ENCODE measurements around the gene S1PR1. TPM values are rescaled to one million over a fixed set of nuclear protein-coding genes. Genes with fewer than 3 reads are reported as not detected.
"Not testable (repeated sequence)": the region's sequence is repeated elsewhere in the genome, so short reads cannot be mapped to it uniquely, and the experiment has no call there.

S1PR1 gene
- polyA plus RNA-seq, result 10.0 TPM
- long read RNA-seq, donor 1, partial matches to known transcripts, result 0 of 6 reads
- long read RNA-seq, donor 1, other reads (novel, unspliced or antisense), result 0 of 6 reads
- long read RNA-seq, donor 2, transcript S1PR1-201 (2 exons, 2,909 nt), result major isoform, 8 of 8 reads
- long read RNA-seq, donor 2, partial matches to known transcripts, result 0 of 8 reads
- long read RNA-seq, donor 2, other reads (novel, unspliced or antisense), result 0 of 8 reads
- long read RNA-seq, donor 3, result 0 reads
- long read RNA-seq, donor 4, partial matches to known transcripts, result 0 of 1 reads
- long read RNA-seq, donor 4, other reads (novel, unspliced or antisense), result 0 of 1 reads
- long read RNA-seq, donor 5, partial matches to known transcripts, result 0 of 2 reads
- long read RNA-seq, donor 5, other reads (novel, unspliced or antisense), result 0 of 2 reads
- long read RNA-seq, donor 6, partial matches to known transcripts, result 0 of 2 reads
- long read RNA-seq, donor 6, other reads (novel, unspliced or antisense), result 0 of 2 reads
- long read RNA-seq, donor 7, partial matches to known transcripts, result 0 of 4 reads
- long read RNA-seq, donor 7, other reads (novel, unspliced or antisense), result 0 of 4 reads
- long read RNA-seq, donor 8, transcript S1PR1-201 (2 exons, 2,909 nt), result major isoform, 9 of 20 reads
- long read RNA-seq, donor 8, partial matches to known transcripts, result 11 of 20 reads
- long read RNA-seq, donor 8, other reads (novel, unspliced or antisense), result 0 of 20 reads
- long read RNA-seq, donor 9, result 0 reads
- long read RNA-seq, donor 10, partial matches to known transcripts, result 0 of 5 reads
- long read RNA-seq, donor 10, other reads (novel, unspliced or antisense), result 0 of 5 reads
- long read RNA-seq, donor 11, transcript S1PR1-201 (2 exons, 2,909 nt), result major isoform, 9 of 11 reads
- long read RNA-seq, donor 11, partial matches to known transcripts, result 0 of 11 reads
- long read RNA-seq, donor 11, other reads (novel, unspliced or antisense), result 0 of 11 reads

DNA sequence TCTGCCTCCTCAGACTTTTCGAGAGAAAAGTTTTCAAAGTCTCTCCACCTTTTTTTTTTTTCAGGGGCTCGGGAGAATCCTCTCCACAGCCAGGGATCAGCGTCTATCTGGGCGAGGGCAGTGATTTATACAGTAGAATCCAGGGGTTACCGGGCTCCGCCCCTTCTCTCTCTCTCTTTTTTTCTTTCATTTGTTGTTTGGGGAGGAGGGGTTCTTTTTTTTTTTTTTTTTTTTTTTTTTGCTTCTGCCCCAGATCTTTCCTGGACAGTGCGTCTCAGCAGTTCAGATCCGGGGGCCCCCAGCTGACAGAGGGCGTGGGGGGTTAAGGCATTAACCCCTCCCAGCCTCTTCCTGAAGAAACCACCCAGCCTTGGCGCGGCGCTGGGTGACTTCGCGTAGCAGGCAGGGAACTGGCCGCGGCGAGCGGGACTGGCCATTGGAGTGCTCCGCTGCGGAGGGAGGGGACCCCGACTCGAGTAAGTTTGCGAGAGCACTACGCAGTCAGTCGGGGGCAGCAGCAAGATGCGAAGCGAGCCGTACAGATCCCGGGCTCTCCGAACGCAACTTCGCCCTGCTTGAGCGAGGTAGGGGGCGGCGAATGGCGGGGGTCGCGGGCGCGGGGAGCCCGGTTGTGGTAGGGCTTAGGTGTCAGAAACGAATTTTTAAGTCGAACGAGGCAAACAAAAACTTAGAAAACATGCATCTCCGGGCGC is at the start of gene S1PR1:
S1PR1 (plus strand) TSS at position 504 of the 713 bp plus-strand sequence. CDS start 1,966 bp downstream, outside the sequence.
- Histone ChIP-seq H3K27ac (ENCODE audit: low read length) (peak within 1 kb of the TSS; percentile 50), H3K4me1 (ENCODE audit: control insufficient read depth, insufficient read depth, low read length) (peaks cover 15% of the 10 kb centered on the region), H3K27me3 (ENCODE audit: control insufficient read depth, insufficient read depth, low read length) (peaks cover 32% of the 10 kb centered on the region), H3K36me3 (ENCODE audit: control insufficient read depth, insufficient read depth, low read length) (peaks cover 11% of the 10 kb centered on the region), H3K4me3 (ENCODE audit: low read length) (peak within 1 kb of the TSS; percentile 67), H3K9me3 (ENCODE audit: control insufficient read depth, low read depth, low read length) (peaks cover 3% of the 10 kb centered on the region)
- DNase-seq, result peak; percentile 35 to 64
- WGBS (ENCODE audit: insufficient coverage, low lambda C conversion rate), result no CpG with 5 or more reads among the region's 46 CpGs

DNA sequence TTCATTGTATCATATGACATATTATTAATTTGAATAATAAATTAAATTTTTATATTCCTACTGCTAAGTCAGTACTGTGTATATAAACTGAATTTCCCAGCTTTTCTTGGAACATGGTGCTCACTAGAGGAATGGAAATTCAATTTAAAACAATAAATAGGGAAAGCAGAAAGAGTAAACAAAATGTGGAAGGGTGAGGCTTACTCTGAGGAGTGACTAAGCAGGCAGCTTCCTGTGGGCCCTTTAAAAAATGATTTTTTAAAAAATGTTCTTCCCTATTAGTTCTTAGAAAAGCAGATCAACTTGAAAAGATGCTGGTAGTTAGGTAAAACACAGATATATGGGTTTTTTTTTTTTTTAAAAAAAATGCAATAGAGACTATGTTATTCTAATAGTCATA is 49.5 kb upstream of the S1PR1 start:
- Histone ChIP-seq H3K4me3 (ENCODE audit: low read length) (no peak overlapping the region), H3K4me1 (ENCODE audit: control insufficient read depth, insufficient read depth, low read length) (no peaks in the 10 kb centered on the region), H3K27me3 (ENCODE audit: control insufficient read depth, insufficient read depth, low read length) (no peaks in the 10 kb centered on the region), H3K9me3 (ENCODE audit: control insufficient read depth, low read depth, low read length) (no peaks in the 10 kb centered on the region), H3K36me3 (ENCODE audit: control insufficient read depth, insufficient read depth, low read length) (no peaks in the 10 kb centered on the region), H3K27ac (ENCODE audit: low read length) (no peak overlapping the region)
- DNase-seq, result no peak

DNA sequence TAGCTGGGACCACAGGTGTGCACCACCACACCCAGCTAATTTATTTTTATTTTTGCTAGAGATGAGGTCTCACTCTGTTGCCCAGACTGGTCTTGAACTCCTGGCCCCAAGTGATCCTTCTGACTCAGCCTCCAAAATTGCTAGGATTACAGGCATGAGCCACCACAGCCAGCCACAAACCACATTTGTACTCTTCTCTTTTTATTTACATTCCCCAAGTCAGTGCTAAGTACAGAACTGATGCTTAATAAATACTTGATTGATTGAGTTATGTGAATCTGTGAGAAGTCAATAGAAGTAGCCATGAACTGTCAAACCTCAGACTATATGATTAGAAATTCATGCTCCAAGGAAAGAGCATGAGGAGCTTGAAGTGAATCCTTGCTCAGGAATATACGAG is 48.5 kb upstream of the S1PR1 start:
- Histone ChIP-seq H3K9me3 (ENCODE audit: control insufficient read depth, low read depth, low read length) (no peaks in the 10 kb centered on the region), H3K4me1 (ENCODE audit: control insufficient read depth, insufficient read depth, low read length) (no peaks in the 10 kb centered on the region), H3K27me3 (ENCODE audit: control insufficient read depth, insufficient read depth, low read length) (no peaks in the 10 kb centered on the region), H3K36me3 (ENCODE audit: control insufficient read depth, insufficient read depth, low read length) (no peaks in the 10 kb centered on the region), H3K27ac (ENCODE audit: low read length) (no peak overlapping the region), H3K4me3 (ENCODE audit: low read length) (no peak overlapping the region)
- no peak for DNase-seq
- no CpG with 5 or more reads among the region's 1 CpG for WGBS (ENCODE audit: insufficient coverage, low lambda C conversion rate)

DNA sequence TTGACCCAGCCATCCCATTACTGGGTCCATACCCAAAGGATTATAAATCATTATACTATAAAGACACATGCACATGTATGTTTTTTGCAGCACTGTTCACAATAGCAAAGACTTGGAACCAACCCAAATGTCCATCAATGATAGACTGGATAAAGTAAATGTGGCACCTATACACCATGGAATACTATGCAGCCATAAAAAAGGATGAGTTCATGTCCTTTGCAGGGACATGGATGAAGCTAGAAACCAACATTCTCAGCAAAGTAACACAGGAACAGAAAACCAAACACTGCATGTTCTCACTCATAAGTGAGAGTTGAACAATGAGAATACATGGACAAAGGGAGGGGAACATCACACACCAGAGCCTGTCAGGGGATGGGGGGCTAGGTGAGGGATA is 47.9 kb upstream of the S1PR1 start:
- H3K4me3 ChIP-seq (ENCODE audit: low read length); H3K27me3 ChIP-seq (ENCODE audit: control insufficient read depth, insufficient read depth, low read length); H3K4me1 ChIP-seq (ENCODE audit: control insufficient read depth, insufficient read depth, low read length); H3K27ac ChIP-seq (ENCODE audit: low read length); DNase-seq; H3K9me3 ChIP-seq (ENCODE audit: control insufficient read depth, low read depth, low read length); H3K36me3 ChIP-seq (ENCODE audit: control insufficient read depth, insufficient read depth, low read length): not testable (repeated sequence)

DNA sequence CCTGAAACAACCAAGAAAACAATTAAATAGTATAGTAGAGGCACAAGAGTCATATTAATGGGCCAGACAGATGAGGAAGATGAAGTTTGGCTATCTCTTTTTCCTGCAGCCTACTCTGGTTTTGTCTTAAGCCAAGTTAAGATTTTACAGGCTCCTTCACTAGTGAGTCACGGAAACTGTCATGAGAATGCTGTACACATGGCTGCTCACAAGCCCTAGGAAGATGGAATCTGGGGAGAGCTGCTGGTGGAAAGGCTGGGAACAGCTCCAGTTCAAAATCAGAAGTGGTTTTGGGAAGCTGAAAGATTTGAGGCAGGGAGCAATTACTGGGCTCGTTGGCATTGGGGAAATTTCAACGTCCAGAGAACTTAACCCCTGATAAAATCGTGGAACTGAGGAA is 46.4 kb upstream of the S1PR1 start:
- DNase-seq, result no peak
- Histone ChIP-seq H3K9me3 (ENCODE audit: control insufficient read depth, low read depth, low read length) (no peaks in the 10 kb centered on the region), H3K27ac (ENCODE audit: low read length) (no peak overlapping the region)

DNA sequence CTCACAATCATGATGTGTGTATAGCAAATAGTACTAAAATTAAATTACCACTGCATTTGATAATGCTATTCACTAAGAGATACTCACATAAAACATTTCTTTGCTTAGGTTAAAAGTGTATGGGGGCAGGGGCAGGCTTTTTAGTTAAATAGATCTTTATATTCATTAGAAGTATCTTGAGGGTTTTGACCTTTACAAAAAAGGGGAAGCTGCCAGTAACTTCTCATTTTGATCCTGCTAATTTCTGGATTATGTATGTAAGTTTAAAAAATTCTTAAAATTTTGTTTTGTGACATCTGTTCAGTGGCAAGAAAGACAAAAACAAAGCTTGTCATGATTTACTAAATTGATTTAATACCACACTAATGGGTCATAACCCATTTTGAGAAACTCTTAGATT is 45.8 kb upstream of the S1PR1 start:
- DNase-seq, result no peak
- no peak overlapping the region for H3K27ac ChIP-seq (ENCODE audit: low read length)
- H3K4me3 ChIP-seq (ENCODE audit: low read length), result no peak overlapping the region
- no peaks in the 10 kb centered on the region for H3K4me1 ChIP-seq (ENCODE audit: control insufficient read depth, insufficient read depth, low read length)
- no peaks in the 10 kb centered on the region for H3K9me3 ChIP-seq (ENCODE audit: control insufficient read depth, low read depth, low read length)
- no peaks in the 10 kb centered on the region for H3K27me3 ChIP-seq (ENCODE audit: control insufficient read depth, insufficient read depth, low read length)
- no peaks in the 10 kb centered on the region for H3K36me3 ChIP-seq (ENCODE audit: control insufficient read depth, insufficient read depth, low read length)

More for the DNA sequence above, 46.4 kb upstream of the S1PR1 start:
- Histone ChIP-seq H3K27me3 (ENCODE audit: control insufficient read depth, insufficient read depth, low read length) (no peaks in the 10 kb centered on the region), H3K4me1 (ENCODE audit: control insufficient read depth, insufficient read depth, low read length) (no peaks in the 10 kb centered on the region), H3K36me3 (ENCODE audit: control insufficient read depth, insufficient read depth, low read length) (no peaks in the 10 kb centered on the region), H3K4me3 (ENCODE audit: low read length) (no peak overlapping the region)
- 100% methylated on average over 1 of the region's 4 CpGs for WGBS (ENCODE audit: insufficient coverage, low lambda C conversion rate)

DNA sequence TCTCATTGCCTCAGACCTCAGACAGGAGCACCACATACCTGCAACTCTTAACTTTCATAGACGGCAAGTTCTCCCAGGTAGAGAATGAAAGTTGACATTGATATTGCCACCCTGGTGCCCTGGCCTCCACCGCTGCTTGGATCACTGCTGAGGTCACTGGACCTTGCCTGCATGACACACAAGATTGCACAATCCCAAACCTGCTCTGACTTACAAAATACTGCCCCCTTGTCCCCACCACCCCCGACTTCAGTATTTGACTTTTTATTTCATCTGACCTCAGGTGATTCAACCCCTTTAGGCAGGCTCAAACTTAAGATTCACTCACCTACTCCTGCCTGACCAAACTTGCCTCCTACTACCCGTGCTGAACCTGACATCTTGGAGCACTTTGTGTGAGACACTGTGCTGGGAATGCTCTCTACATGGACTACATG is 43.1 kb upstream of the S1PR1 start:
- peak; percentile 26 to 58 for DNase-seq

DNA sequence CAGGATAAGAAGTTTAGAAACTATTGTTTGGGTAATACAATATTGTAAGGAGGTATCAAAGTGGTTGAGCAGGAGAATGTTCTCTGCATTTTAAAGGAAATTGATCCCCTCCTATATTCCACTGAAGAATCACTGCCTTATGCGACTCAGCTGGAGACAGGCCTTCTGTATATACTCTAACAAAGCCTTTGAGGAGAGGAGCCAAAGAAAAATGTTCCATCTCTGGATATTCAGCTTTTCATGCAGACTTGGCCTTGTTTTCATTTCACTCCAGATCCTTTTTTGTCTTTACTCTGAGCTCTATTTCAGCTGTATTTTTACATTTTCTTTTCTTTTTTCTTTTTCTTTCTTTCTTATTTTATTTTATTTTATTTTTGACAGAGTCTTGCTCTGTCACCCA is 42.1 kb upstream of the S1PR1 start:
- DNase-seq, result no peak
- H3K4me3 ChIP-seq (ENCODE audit: low read length), result no peak overlapping the region
- WGBS (ENCODE audit: insufficient coverage, low lambda C conversion rate), result no CpG with 5 or more reads among the region's 1 CpG
- H3K27ac ChIP-seq (ENCODE audit: low read length), result no peak overlapping the region
- no peaks in the 10 kb centered on the region for H3K4me1 ChIP-seq (ENCODE audit: control insufficient read depth, insufficient read depth, low read length)
- H3K36me3 ChIP-seq (ENCODE audit: control insufficient read depth, insufficient read depth, low read length), result no peaks in the 10 kb centered on the region
- no peaks in the 10 kb centered on the region for H3K27me3 ChIP-seq (ENCODE audit: control insufficient read depth, insufficient read depth, low read length)
- no peaks in the 10 kb centered on the region for H3K9me3 ChIP-seq (ENCODE audit: control insufficient read depth, low read depth, low read length)

More for the DNA sequence above, 43.1 kb upstream of the S1PR1 start:
- H3K27ac ChIP-seq (ENCODE audit: low read length), result no peak overlapping the region
- no peak overlapping the region for H3K4me3 ChIP-seq (ENCODE audit: low read length)
- H3K4me1 ChIP-seq (ENCODE audit: control insufficient read depth, insufficient read depth, low read length), result no peaks in the 10 kb centered on the region
- no peaks in the 10 kb centered on the region for H3K27me3 ChIP-seq (ENCODE audit: control insufficient read depth, insufficient read depth, low read length)
- no peaks in the 10 kb centered on the region for H3K9me3 ChIP-seq (ENCODE audit: control insufficient read depth, low read depth, low read length)
- WGBS (ENCODE audit: insufficient coverage, low lambda C conversion rate), result no CpG with 5 or more reads among the region's 4 CpGs
- H3K36me3 ChIP-seq (ENCODE audit: control insufficient read depth, insufficient read depth, low read length), result no peaks in the 10 kb centered on the region

DNA sequence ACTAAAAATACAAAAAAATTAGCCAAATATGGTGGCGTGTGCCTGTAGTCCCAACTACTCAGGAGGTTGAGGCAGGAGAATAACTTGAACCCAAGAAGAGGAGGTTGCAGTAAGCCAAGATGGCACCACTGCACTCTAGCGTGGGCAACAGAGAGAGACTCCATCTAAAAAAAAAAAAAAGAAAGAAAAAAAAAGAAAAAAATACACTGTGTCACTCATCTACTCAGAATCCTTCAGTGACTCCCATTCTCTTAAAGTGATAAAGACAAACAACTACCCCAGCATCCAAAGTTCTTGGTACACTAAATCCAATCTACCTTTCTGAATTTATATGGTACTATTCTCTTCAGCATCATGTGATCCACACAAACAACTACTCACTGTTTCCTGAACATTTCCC is 40.2 kb upstream of the S1PR1 start:
- Histone ChIP-seq H3K4me1 (ENCODE audit: control insufficient read depth, insufficient read depth, low read length) (no peaks in the 10 kb centered on the region), H3K9me3 (ENCODE audit: control insufficient read depth, low read depth, low read length) (no peaks in the 10 kb centered on the region), H3K36me3 (ENCODE audit: control insufficient read depth, insufficient read depth, low read length) (no peaks in the 10 kb centered on the region), H3K27me3 (ENCODE audit: control insufficient read depth, insufficient read depth, low read length) (no peaks in the 10 kb centered on the region), H3K27ac (ENCODE audit: low read length) (no peak overlapping the region), H3K4me3 (ENCODE audit: low read length) (no peak overlapping the region)
- WGBS (ENCODE audit: insufficient coverage, low lambda C conversion rate), result 80% methylated on average over 1 of the region's 2 CpGs
- no peak for DNase-seq

Data from large intestine (tissue), 12 donors.